ENCODE results near the gene ENTPD2.
"Not testable (repeated sequence)": the region's sequence is repeated elsewhere in the genome, so short reads cannot be mapped to it uniquely, and the experiment has no call there.

The ENTPD2 gene

DNA sequence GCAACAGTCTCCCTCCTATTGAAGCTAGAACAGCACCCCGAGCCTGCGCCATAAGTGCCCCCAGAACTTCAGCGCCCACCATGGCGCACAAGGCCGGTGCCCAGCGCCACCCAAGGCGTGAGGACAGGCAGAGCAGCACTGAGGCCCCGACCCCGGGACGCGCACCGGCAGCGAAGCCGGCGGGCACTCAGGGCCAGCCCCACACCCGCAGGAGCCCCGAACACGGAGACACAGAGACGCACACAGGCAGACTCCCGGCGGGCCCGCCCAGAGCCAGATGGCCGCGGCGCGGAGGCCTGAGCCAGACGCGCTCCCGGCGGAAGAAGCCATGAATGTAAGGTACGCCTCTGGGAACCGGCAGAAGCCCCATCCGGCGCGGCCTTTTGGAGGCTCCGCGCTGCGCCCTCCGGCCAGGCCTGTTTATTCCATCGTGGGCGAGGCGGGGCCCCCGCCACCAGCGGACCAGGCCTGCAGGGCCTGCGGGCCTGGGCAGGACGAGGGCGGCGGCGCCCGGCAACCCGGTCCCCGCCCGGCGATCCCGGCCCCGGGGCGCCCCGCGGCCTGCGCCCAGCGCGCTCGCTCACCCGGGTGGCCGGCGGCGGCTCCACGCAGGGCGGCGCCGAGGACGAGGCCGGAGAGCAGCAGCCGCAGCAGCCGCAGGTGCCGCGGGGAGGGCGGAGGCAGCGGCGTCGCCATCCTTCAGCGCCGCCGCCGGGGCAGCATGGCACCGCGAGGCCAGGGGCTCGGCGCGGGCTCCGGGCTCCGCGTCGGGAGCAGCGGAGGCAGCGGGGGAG, 8.4 kb downstream of the ENTPD2 start:
- DNase-seq (ENCODE audit: low read depth, low spot score): peak; percentile 31

DNA sequence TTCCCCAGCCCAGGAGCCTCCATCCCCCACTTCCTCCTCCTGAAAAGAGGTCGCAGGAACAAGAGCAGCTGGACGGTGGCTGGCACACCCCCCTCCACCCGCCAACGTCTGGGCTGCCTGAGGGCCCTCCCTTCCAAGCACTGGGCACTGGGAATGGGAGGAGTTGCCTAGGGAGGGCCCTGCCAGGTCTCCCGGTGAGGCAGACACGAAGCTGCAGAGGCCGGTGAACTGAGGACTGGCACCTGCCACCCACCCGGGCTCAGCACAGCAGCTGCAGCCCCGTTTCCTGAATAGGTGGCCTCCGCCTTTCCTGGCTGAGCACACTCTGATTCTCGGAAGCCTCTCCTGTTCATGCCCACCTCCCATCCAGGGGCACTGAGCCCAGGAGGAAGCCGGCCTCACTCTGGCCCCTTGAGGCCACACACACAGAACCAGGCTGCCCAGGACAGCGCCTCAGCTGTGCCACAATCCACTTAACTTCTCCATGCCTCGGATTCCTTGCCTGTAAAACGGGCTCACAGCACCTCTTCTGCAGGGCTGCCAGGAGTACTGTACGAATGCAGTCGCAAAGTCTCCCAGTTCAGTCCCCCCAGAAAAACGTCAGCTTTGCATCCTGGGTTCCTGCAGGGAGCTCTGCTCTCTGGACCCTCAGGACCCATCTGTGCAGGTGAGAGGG, 9.2 kb downstream of the ENTPD2 start:
- DNase-seq (ENCODE audit: low read depth, low spot score): no peak

- DNase-seq (ENCODE audit: low read depth, low spot score): no peak
These were observed 9.8 kb downstream of the ENTPD2 start for GRCh38 chr9:137044037-137044436.

DNA sequence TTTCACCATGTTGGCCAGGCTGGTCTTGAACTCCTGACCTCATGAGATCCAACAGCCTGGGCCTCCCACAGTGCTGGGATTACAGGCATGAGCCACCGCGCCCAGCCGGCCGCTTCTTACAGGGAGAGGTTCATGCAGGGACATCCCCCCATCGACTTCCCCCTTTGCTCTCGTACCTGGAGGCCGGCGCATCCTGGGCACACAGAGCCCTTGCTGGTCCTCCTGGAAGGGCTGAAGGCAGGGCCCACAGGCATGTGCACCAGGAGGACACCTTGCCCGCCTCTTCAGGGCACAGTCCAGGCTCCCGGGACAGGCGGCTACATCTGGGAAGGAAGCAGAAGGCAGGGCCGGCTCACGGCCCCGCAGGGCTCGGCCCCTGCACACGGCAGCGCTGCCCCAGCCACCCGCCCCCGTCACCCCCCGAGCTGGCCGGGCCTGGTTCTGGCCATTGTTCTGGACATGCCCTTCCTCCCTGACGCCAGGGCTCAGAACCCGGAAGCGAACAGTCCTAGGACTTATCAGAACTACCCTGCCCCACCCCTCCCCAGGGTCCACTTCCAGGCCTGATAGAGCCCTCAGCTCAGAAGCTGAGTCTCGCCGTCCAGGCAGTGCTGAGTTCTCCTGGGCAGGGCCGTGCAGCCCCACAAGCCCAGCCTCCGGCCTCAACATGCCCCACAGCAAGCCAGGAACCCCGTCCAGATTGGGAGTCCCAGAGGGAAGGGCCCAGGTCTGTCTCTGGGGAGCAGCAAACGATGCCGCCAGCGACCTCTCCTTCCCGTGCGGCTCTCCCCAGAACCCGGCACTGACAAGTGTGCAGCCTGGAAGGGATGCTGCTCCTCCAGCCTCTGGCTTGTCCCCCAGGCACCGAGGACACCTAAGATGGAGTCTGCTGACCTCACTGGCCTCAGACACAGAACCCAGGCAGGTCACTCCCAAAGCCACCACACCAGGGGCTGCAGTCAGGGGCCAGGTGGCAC, 10.8 kb downstream of the ENTPD2 start:
- DNase-seq (ENCODE audit: low read depth, low spot score): no peak

GRCh38 chr9:137041124-137041523, 12.7 kb downstream of the ENTPD2 start:
- DNase-seq (ENCODE audit: low read depth, low spot score): no peak

DNA sequence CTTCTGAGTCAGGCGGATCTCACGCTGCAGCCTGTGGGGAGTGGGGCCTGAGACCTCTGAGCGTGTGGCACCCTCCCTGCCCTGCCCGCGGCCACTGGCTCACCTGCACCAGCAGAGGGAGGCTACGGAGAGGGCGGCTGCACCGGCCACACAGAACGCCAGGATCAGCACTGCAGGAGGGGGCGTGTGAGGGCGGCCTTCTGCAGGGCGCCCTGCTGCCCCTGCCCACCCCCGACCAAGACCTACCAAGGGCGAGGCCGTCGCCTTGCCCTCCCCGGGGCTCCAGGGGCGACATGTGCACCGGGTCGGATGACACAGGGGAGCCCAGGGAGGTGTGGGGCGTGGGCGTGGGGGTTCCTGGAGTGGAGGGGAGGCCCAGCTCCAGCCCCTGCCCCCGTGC, 13.3 kb downstream of the ENTPD2 start:
- no peak for DNase-seq (ENCODE audit: low read depth, low spot score)

DNA sequence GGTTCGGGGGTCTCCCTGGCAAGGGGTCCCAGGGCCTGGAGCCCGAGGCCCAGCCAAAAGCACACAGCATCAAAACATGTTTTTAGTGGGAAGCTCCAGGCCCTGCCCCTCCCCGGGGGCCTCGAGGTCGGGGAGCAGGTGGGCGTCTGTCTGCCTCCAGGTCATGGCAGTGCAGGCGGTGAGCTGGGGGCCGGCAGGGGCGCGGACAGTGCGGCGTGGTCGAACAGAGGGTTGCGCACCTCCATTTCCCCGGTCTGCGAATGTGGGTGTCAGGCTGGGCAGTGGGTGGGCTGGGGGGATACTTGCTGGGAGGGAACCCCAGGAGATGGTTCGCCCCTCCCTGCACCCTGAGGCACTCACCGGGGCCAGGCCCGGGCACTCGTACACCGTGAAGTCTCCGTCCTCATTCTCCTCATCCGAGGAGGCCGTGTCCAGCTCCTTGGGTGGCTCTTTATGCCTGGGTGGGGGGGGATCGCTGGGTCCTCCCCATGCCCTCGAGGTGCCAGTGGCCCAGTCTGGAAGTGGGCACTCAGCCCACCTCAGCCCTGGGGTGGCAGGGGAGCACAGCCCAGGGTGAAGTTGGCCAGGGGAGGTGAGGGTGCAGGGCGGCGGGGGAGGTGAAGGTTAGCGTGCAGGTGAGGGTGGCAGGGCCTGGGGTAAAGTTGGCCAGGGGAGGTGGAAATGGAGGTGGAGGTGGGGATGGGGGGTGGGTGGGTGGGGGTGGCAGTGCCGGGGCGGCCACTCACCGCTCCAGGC, 14.1 kb downstream of the ENTPD2 start:
- DNase-seq (ENCODE audit: low read depth, low spot score): no peak

DNA sequence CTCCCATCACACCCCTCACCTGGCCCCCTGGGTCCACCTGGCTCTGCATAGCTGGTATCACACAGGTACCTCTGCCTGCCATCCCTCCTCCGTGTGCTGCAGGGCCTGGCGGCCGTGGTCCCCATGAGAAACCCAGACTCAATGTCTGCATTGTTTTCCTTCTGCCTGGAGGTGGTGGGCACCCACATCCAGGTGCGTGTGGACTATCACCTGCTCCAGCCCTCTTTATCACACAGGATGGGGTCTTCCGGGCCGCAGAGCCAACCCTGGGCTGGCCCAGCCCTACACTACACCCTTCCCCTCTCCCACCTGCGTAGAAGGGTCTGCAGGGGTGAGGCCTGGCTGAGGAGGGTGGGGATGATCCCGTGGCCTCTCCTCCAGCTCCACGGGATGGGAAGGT, 14.9 kb downstream of the ENTPD2 start:
- DNase-seq (ENCODE audit: low read depth, low spot score): no peak

GRCh38 chr9:137037483-137037882, 16.4 kb downstream of the ENTPD2 start:
- no peak for DNase-seq (ENCODE audit: low read depth, low spot score)

GRCh38 chr9:137037035-137037434, 16.8 kb downstream of the ENTPD2 start:
- no peak for DNase-seq (ENCODE audit: low read depth, low spot score)

DNA sequence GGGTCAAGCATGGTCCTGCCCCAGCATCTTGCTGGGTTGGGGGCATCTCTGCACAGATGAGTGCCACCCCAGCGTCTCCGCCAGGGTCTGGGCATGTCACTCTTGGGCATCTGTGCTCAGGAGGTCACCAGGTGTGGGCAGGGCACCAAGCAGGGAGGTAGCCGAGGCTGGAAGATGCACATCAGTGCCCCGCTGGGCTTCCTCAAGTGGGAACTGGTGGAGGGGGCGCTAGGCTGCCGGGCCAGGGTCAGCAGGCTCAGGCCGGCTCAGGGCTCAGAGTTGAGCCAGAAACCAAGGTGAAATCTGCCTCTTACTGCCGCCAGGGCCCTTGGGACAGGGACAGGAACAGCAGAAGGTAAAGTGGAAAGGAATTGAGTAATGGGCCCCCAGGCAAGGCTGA, 17.9 kb downstream of the ENTPD2 start:
- no peak for DNase-seq (ENCODE audit: low read depth, low spot score)

- DNase-seq (ENCODE audit: low read depth, low spot score): no peak
These were observed 18.4 kb downstream of the ENTPD2 start for GRCh38 chr9:137035507-137035834.

GRCh38 chr9:137034709-137035506, 19.0 kb downstream of the ENTPD2 start:
- DNase-seq (ENCODE audit: low read depth, low spot score): peak; percentile 88

GRCh38 chr9:137034039-137034708, 19.7 kb downstream of the ENTPD2 start:
- DNase-seq (ENCODE audit: low read depth, low spot score): no peak

DNA sequence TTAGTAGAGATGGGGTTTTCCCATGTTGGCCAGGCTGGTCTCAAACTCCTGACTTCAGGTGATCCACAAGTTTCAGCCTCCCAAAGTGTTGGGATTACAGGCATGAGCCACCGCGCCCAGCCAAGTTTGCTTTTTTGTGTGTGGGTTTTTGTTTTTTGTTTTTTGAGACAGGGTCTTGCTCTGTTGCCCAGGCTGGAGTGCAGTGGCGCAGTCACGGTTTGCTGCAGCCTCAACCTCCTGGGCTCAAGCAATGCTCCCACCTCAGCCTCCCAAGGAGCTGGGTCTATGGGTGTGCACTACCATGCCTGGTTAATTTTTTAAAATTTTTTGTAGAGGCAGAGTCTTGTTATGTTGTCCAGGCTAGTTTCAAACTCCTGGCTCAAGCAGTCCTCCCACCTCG, 20.4 kb downstream of the ENTPD2 start:
- not testable (repeated sequence) for DNase-seq (ENCODE audit: low read depth, low spot score)

DNA sequence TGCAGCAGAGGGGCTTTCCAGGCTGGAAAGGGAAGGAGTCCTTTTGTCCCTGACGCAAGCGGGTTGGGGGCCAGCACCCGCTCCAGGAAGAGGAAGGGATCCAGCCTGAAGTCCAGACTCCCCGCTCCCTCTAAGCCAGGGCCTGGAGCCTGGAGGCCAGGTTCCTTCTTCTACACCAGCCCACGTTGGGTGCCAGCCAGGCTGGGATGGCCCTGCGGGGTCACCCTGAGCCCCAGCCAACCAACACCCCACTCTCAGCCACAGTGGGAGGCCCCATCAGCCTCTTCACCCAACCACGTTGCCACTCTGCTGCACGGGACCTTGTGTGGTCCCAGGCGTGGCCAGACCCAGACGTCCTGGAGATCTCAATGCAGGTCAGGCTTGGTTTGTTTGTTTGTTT, 21.0 kb downstream of the ENTPD2 start:
- no peak for DNase-seq (ENCODE audit: low read depth, low spot score)

- no peak for DNase-seq (ENCODE audit: low read depth, low spot score)
These were observed 21.8 kb downstream of the ENTPD2 start, which contains the start of gene FUT7 for GRCh38 chr9:137031904-137032640. TSS of gene FUT7 (minus strand) at chr9:137032088. CDS start at chr9:137031991, 97 bp downstream.

- no peak for DNase-seq (ENCODE audit: low read depth, low spot score)
These were observed 23.0 kb downstream of the ENTPD2 start for GRCh38 chr9:137030538-137031527.

Measured in ELF-1 (cell line).